ENCODE data around the gene FRK. TPM values are rescaled to one million over a fixed set of nuclear protein-coding genes. Genes with fewer than 3 reads are reported as not detected.
"Not testable (repeated sequence)": the region's sequence is repeated elsewhere in the genome, so short reads cannot be mapped to it uniquely, and the experiment has no call there.

FRK gene
- total RNA-seq, 1 experiment from 2014 or later: 2.0 TPM

DNA sequence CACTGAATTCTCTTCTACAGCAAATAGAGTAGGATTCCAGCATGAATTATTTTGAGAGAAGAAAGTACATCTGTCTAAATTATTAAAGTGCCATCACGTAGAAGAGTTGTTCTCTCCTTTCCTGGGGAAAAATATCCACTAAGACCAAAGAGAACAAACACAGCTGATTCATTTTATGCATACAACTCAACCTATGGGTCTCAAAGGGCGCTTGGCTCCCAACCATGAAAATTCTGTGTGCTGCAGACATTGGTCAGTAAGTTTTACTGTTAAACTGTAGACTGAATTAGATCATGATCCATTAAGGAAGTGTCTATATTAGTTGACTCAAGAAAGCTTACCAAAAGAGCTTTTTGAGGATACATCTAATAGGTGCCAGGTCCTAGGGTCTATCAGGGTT, 83.5 kb downstream of the FRK start:
- Histone ChIP-seq H3K27me3 (no peaks in the 10 kb centered on the region), H3K27ac (no peak overlapping the region), H3K9me3 (replicated peaks) (no peaks in the 10 kb centered on the region), H3K4me1 (no peaks in the 10 kb centered on the region), H3K4me3 (no peak overlapping the region), H3K36me3 (no peaks in the 10 kb centered on the region)
- no peak for DNase-seq

DNA sequence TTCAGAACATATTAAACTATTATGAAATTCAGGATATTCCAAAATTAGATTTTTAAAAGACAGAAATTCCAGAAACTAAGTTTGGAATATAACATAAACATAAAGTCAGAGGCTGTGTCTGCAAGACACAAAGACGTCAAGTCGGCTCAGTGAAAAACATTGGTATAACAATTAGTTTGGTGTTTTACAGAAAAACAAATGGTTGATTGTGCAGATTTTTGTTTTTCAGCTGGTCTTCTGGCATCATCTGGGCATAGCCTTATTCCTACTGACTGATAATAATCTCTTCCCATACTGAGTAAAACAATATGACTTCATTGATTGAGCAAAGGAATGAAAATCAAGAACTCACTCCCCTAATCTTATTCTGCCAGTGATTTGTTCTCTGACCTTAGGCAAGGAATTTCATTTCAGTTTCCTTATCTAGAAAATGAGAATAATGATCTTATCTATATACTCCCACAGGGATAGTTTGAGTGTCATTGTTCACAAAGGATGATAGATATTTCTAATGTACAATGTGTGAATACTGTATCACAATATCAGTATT, 84.3 kb downstream of the FRK start:
- Histone ChIP-seq H3K27ac (no peak overlapping the region), H3K27me3 (no peaks in the 10 kb centered on the region), H3K4me3 (no peak overlapping the region), H3K36me3 (no peaks in the 10 kb centered on the region), H3K9me3 (replicated peaks) (no peaks in the 10 kb centered on the region), H3K4me1 (no peaks in the 10 kb centered on the region)
- DNase-seq: no peak

DNA sequence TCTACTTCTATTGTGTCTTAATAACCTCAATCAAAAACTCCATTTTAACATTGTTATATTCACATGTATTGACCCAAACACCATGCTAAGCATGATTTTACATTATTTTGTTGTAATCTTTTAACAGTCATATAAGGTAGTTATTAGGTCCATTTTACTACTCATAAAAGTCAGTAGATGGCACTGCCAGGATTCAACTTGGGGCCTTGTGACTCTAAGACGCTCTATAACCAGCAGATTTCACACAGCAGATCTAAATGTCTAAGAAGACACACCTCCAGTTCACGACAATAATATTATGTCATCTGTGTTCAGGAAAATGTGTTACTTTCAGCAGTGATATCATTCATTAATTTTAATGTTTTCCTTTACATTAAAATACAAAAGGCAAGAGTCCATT, 88.0 kb downstream of the FRK start:
- Histone ChIP-seq H3K27me3 (no peaks in the 10 kb centered on the region), H3K4me3 (no peak overlapping the region), H3K27ac (no peak overlapping the region), H3K9me3 (replicated peaks) (no peaks in the 10 kb centered on the region), H3K4me1 (no peaks in the 10 kb centered on the region), H3K36me3 (no peaks in the 10 kb centered on the region)
- no peak for DNase-seq

DNA sequence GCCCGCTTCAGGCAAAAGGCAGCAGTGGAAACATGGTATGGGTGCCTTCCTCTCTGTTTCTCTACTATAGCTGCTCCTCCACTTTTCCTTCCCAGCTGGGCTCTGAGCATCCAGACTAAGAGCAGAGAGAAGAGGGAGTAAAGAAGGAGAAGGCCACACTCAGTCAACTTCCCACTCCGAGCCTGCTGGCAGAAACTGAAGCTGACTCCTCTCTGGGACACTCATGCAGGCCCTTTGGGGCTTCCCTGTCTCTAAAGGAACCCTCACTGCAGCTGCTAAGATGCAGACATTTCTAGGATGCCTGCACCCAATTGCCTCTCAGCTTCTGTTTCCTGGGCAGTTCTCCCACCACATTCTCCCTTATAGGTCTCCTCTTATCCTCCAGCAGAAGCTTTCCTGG, 88.9 kb downstream of the FRK start:
- DNase-seq: no peak
- Histone ChIP-seq H3K4me3 (no peak overlapping the region), H3K9me3 (replicated peaks) (no peaks in the 10 kb centered on the region), H3K27ac (no peak overlapping the region), H3K4me1 (no peaks in the 10 kb centered on the region), H3K27me3 (no peaks in the 10 kb centered on the region), H3K36me3 (no peaks in the 10 kb centered on the region)

DNA sequence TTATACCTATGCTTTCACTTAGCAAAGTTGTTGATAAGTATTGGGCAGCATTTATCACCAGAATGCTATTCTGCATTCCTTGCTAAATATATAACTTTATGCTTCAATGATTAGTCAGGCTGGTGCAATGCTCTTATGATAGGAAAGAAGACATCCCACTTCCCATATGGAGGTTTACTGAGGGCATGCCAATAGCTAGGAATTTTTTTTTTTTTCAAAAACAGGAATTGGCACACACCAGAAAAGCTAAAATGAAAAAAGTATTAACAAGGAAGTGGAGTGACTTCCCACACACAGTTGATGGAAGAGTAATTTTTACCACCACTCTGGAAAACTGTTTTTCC, 90.8 kb downstream of the FRK start:
- H3K9me3 ChIP-seq (replicated peaks): no peaks in the 10 kb centered on the region
- DNase-seq: no peak
- no peaks in the 10 kb centered on the region for H3K27me3 ChIP-seq
- H3K4me1 ChIP-seq: no peaks in the 10 kb centered on the region
- H3K36me3 ChIP-seq: no peaks in the 10 kb centered on the region
- H3K4me3 ChIP-seq: no peak overlapping the region
- H3K27ac ChIP-seq: no peak overlapping the region

DNA sequence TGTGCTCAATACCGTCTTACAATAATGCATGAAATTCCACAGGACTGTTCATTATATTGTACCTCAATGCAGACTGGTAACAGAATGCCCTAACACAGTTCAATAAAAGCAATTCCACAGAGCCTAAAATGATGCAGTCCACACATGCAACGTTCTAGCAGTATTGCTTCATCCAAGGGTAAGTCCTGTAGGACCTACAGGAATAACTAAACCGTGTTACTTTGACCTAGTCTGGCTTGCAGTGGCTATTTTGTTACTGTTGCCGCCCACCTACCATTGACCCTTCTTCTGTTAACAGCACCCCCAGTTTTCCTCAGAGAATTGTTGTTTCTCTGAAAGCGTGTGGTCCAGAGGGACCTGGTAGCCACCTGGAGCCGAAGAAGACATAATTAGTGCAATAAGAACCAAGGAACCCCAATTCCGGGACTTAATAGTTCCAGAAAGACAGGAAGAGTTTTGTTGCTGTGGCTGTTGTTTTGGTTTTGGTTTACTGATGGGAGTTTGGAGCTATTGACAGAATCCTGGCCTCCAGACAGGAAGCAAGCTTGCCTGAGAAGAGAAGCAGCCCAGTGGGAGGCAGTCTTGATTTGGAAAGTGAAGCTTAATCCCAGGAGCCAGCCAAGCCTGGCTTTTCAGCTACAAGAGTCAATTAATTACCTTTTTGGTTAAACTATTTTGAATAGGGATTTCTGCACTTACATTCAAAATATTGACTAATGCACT, 91.3 kb downstream of the FRK start:
- Histone ChIP-seq H3K27ac (no peak overlapping the region), H3K4me3 (no peak overlapping the region), H3K36me3 (no peaks in the 10 kb centered on the region), H3K27me3 (no peaks in the 10 kb centered on the region), H3K9me3 (replicated peaks) (no peaks in the 10 kb centered on the region), H3K4me1 (no peaks in the 10 kb centered on the region)
- DNase-seq: no peak

DNA sequence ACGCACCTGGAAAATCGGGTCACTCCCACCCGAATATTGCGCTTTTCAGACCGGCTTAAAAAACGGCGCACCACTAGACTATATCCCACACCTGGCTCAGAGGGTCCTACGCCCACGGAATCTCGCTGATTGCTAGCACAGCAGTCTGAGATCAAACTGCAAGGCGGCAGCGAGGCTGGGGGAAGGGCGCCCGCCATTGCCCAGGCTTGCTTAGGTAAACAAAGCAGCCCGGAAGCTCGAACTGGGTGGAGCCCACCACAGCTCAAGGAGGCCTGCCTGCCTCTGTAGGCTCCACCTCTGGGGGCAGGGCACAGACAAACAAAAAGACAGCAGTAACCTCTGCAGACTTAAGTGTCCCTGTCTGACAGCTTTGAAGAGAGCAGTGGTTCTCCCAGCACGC, 100.4 kb downstream of the FRK start:
- H3K4me1 ChIP-seq; H3K4me3 ChIP-seq; H3K27me3 ChIP-seq; H3K27ac ChIP-seq; DNase-seq; H3K36me3 ChIP-seq; H3K9me3 ChIP-seq (replicated peaks): not testable (repeated sequence)

DNA sequence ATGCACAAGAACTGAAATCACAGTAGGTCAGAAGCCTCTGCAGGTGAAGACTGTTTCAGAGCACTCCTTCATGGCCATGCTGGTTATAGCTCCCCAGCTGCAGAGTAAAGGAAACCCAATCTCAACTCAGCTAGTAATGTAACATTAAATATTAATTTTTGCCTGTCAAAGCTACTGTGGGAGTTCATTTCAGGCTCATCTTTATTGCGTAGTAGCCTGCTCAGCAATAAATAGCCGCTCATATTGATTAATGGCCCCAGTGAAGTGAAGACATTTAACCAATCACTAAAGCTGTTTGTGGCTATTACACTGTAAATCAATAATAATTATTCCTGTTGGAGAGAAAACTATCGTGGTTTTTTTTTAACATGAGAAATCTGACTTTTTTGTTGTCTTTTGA, 101.7 kb downstream of the FRK start:
- Histone ChIP-seq H3K27ac (no peak overlapping the region), H3K27me3 (no peaks in the 10 kb centered on the region), H3K36me3 (no peaks in the 10 kb centered on the region), H3K4me1 (no peaks in the 10 kb centered on the region), H3K9me3 (replicated peaks) (no peaks in the 10 kb centered on the region), H3K4me3 (no peak overlapping the region)
- no peak for DNase-seq

DNA sequence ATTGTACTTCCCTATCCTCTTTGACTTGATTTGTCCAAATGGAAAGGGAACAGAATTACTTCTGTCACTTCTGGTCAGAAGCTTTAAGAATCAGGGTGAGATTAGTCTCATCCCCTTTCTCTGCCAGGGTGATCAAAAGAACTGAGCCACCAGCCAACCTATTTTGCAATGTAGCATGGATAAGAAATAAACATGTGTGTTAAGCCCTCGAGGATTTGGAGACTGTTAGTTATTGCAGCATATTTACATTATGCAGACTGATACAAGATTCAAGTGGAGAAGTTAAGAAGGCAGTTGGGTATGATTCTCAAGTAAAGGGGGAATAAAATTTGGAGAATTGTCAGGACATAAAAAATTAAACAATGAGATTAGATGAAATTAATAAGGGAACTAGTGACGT, 106.0 kb downstream of the FRK start:
- Histone ChIP-seq H3K36me3 (no peaks in the 10 kb centered on the region), H3K4me1 (no peaks in the 10 kb centered on the region), H3K27ac (no peak overlapping the region), H3K4me3 (no peak overlapping the region), H3K9me3 (replicated peaks) (0 out of 2 replicates have a peak, but pooled peaks cover 3% of the 10 kb centered on the region), H3K27me3 (no peaks in the 10 kb centered on the region)
- DNase-seq: no peak

DNA sequence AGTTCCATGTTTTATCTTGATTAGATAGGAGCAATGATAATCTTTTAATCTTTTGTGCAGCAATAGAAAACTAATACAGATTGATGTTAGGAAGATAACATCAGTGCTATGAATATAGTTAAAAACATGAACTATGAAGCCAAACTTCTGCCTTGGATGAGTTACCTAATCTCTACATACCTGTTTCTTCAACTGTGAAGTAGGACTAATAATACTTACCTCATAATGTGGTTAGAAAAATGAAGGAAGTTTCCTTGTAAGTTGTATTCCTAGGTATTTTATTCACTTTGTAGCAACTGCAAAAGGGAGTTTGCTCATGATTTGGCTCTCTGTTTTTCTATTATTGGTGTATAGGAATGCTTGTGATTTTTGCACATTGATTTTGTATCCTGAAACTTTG, 111.9 kb downstream of the FRK start:
- no peaks in the 10 kb centered on the region for H3K36me3 ChIP-seq
- no peak overlapping the region for H3K27ac ChIP-seq
- no peak overlapping the region for H3K4me3 ChIP-seq

DNA sequence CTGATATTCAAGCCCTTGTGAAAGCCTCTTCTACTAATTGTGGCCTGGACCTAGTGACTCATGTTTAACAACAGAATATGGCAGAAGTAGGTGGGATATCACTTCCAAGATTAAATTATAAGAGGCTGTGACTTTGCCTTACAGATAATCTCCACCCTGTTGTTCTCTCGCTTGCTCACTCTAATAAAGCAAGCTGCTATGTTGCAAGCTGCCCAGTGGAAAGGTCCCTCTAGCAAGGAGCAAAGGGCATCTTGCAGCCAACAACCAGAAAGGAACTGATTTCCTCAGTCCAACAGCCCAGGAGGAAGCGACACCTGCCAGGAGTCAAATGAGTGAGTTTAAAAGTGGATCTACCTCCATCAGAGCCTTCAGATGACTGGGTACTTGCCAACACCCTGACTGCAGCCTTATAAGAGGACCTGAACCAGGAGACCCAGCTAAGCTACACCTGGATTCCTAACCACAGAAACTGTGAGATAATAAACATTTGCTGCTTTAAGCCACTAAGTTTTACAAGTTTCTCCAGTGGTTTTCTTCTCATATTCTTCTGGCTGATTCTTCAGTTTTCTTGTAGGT, 112.6 kb downstream of the FRK start:
- no peak for DNase-seq
- H3K27me3 ChIP-seq: no peaks in the 10 kb centered on the region

More for the DNA sequence above, 111.9 kb downstream of the FRK start:
- Histone ChIP-seq H3K9me3 (replicated peaks) (0 out of 2 replicates have a peak, but pooled peaks cover 3% of the 10 kb centered on the region), H3K4me1 (peaks cover 9% of the 10 kb centered on the region), H3K27me3 (no peaks in the 10 kb centered on the region)
- no peak for DNase-seq

DNA sequence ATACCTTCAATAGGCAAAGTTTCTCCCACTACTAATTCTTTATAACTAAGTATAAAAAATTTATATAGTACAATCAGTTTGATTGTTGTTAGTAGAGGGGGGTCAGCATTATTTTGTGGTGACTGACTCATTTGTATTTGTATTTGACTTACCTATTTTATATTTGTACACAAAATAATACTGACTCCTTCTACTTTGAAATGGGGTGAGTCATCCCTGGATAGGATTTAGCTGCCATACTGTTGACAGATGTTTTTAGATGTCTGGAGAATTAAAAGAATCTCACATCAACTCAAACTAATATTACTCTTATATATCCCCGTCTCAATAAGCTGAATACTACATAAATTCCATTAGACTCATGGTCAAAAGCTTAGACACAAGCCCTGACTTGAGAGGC, 114.9 kb downstream of the FRK start:
- peaks cover 13% of the 10 kb centered on the region for H3K4me1 ChIP-seq
- H3K27ac ChIP-seq: peak overlapping the region; percentile 53
- no peak overlapping the region for H3K4me3 ChIP-seq
- no peaks in the 10 kb centered on the region for H3K36me3 ChIP-seq
- H3K27me3 ChIP-seq: no peaks in the 10 kb centered on the region
- no peak for DNase-seq
- no peaks in the 10 kb centered on the region for H3K9me3 ChIP-seq (replicated peaks)

More for the DNA sequence above, 112.6 kb downstream of the FRK start:
- Histone ChIP-seq H3K27ac (no peak overlapping the region), H3K4me3 (no peak overlapping the region), H3K9me3 (replicated peaks) (0 out of 2 replicates have a peak, but pooled peaks cover 3% of the 10 kb centered on the region), H3K36me3 (no peaks in the 10 kb centered on the region), H3K4me1 (peaks cover 9% of the 10 kb centered on the region)

DNA sequence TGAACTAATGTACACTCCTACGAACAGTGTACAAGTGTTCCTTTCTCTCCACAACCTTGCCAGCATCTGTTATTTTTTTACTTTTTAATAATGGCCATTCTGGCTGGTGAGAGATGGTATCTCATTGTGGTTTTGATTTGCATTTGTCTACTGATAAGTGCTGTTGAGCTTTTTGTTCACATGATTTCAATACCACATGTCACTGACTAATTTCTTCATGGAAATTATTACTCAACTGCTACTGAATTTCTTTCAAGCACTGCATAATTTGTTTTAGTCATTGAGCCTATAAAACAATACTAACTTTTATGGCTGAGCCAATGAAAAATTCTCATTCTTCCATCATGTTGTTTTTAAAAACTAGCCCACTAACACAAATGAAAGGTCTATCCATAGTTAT, 115.4 kb downstream of the FRK start:
- H3K4me1 ChIP-seq: peaks cover 13% of the 10 kb centered on the region
- DNase-seq: no peak

DNA sequence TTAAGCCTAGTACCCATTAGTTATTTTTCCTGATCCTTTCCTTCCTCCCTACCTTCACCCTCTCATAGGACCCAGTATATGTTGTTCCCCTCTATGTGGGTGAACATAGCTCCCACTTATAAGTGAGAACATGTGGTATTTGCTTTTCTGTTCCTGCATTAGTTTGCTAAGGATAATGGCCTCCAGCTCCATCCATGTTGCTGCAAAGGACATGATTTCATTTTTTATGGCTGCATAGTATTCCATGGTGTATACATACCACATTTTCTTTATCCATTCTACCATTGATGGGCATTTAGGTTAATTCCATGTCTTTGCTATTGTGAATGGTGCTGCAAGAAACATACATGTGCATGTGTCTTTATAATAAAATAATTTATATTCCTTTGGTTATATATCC, 115.9 kb downstream of the FRK start:
- H3K4me1 ChIP-seq: peaks cover 13% of the 10 kb centered on the region
- DNase-seq; H3K4me3 ChIP-seq; H3K27me3 ChIP-seq; H3K9me3 ChIP-seq (replicated peaks); H3K36me3 ChIP-seq; H3K27ac ChIP-seq: not testable (repeated sequence)

More for the DNA sequence above, 115.4 kb downstream of the FRK start:
- Histone ChIP-seq H3K27ac (peak overlapping the region; percentile 53), H3K27me3 (no peaks in the 10 kb centered on the region), H3K36me3 (no peaks in the 10 kb centered on the region), H3K9me3 (replicated peaks) (no peaks in the 10 kb centered on the region; the same call in 1 of the 2 replicates), H3K4me3 (no peak overlapping the region)

DNA sequence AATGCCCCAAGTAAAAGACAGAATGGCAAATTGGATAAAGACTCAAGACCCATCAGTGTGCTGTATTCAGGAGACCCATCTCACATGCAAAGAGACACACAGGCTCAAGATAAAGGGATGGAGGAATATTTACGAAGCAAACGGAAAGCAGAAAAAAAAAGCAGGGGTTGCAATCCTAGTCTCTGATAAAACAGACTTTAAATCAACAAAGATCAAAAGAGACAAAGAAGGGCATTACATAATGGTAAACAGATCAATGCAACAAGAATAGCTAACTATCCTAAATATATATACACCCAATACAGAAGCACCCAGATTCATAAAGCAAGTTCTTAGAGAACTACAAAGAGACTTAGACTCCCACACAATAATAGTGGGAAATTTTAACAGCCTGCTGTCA, 123.2 kb downstream of the FRK start:
- H3K36me3 ChIP-seq; H3K27me3 ChIP-seq; H3K9me3 ChIP-seq (replicated peaks); DNase-seq; H3K4me3 ChIP-seq; H3K27ac ChIP-seq: not testable (repeated sequence)
- peaks cover 14% of the 10 kb centered on the region for H3K4me1 ChIP-seq

DNA sequence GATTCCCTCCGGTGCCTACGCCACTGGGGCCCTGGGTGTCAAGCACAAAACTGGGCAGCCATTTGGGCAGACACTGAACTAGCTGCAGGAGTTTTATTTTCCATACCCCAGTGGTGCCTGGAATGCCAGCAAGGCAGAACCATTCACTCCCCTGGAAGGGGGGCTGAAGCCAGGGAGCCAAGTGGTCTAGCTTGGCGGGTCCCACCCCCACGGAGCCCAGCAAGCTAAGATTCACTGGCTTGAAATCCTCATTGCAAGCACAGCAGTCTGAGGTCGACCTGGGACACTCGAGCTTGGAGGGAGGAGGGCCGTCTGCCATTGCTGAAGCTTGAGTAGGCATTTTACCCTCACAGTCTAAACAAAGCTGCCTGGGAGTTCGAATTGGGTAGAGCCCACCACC, 125.3 kb downstream of the FRK start:
- Histone ChIP-seq H3K4me3 (no peak overlapping the region), H3K27me3 (no peaks in the 10 kb centered on the region), H3K9me3 (replicated peaks) (peaks cover 5% of the 10 kb centered on the region; the same call in 1 of the 2 replicates), H3K27ac (no peak overlapping the region), H3K36me3 (no peaks in the 10 kb centered on the region), H3K4me1 (peaks cover 19% of the 10 kb centered on the region)
- no peak for DNase-seq
